CD4-positive, alpha-beta T cell treated with Interferon gamma for 1 hour (primary cell): Measurements from ENCODE around the gene ZKSCAN2.

Experiments
- DNase-seq: peaks from one replicate; pipeline ENCODE4 v3.0.0-alpha.2; 2020

The ZKSCAN2 gene

GRCh38 chr16:25223964-25224363, 33.7 kb downstream of the ZKSCAN2 start:
- DNase-seq = no peak

GRCh38 chr16:25222959-25223358, 34.7 kb downstream of the ZKSCAN2 start:
- no peak for DNase-seq

- no peak for DNase-seq
Measured at GRCh38 chr16:25219070-25219737, 38.4 kb downstream of the ZKSCAN2 start.

- DNase-seq = no peak
Measured at GRCh38 chr16:25217921-25218320, 39.7 kb downstream of the ZKSCAN2 start.

GRCh38 chr16:25217112-25217511, 40.5 kb downstream of the ZKSCAN2 start:
- DNase-seq = no peak

GRCh38 chr16:25213709-25214397, 43.8 kb downstream of the ZKSCAN2 start:
- DNase-seq = no peak

GRCh38 chr16:25212636-25213035, 45.0 kb downstream of the ZKSCAN2 start:
- no peak for DNase-seq

- DNase-seq = no peak
Measured at GRCh38 chr16:25210758-25211157, 46.9 kb downstream of the ZKSCAN2 start.

- no peak for DNase-seq
Measured at GRCh38 chr16:25199457-25199856, 58.2 kb downstream of the ZKSCAN2 start.

- DNase-seq = no peak
Measured at GRCh38 chr16:25198021-25198420, 59.6 kb downstream of the ZKSCAN2 start.

GRCh38 chr16:25194273-25194878, 63.3 kb downstream of the ZKSCAN2 start:
- DNase-seq = no peak

- no peak for DNase-seq
Measured at GRCh38 chr16:25192096-25192495, 65.5 kb downstream of the ZKSCAN2 start.

GRCh38 chr16:25189305-25189704, 68.3 kb downstream of the ZKSCAN2 start:
- DNase-seq = no peak

- DNase-seq = no peak
Measured at GRCh38 chr16:25187491-25187795, 70.2 kb downstream of the ZKSCAN2 start.
